RWPE1 (cell line): ENCODE results near the gene MLEC.
"Not testable (repeated sequence)": the region's sequence is repeated elsewhere in the genome, so short reads cannot be mapped to it uniquely, and the experiment has no call there.

ENCODE experiments used
- CTCF ChIA-PET: fragments of 350-600 bp; sonication (Branson Sonifier 250); formaldehyde crosslinking; extraction: SDS; loops from one replicate; lab custom pipeline; 2021; lab: Yijun Ruan, JAX
- POLR2A ChIA-PET: fragments of 400-600 bp; formaldehyde crosslinking; extraction: SDS; loops from one replicate; lab custom pipeline; 2020; ENCODE audit warnings: antibody characterized with exemption; ENCODE audit not compliant: low non-redundant PET; lab: Yijun Ruan, JAX
- DNase-seq: peaks from one replicate; pipeline ENCODE4 v3.0.0; 2012; ENCODE audit warnings: low spot score
- H3K27ac ChIP-seq: fragments of 450-650 bp; 2 replicates; pipeline ENCODE4 v1.5.1; 2017
- CTCF ChIP-seq: fragments of 450-650 bp; conservative IDR thresholded peaks from 2 replicates; pipeline ENCODE4 v1.5.1; 2017; ENCODE audit warnings: low read depth, mild to moderate bottlenecking

MLEC gene

DNA sequence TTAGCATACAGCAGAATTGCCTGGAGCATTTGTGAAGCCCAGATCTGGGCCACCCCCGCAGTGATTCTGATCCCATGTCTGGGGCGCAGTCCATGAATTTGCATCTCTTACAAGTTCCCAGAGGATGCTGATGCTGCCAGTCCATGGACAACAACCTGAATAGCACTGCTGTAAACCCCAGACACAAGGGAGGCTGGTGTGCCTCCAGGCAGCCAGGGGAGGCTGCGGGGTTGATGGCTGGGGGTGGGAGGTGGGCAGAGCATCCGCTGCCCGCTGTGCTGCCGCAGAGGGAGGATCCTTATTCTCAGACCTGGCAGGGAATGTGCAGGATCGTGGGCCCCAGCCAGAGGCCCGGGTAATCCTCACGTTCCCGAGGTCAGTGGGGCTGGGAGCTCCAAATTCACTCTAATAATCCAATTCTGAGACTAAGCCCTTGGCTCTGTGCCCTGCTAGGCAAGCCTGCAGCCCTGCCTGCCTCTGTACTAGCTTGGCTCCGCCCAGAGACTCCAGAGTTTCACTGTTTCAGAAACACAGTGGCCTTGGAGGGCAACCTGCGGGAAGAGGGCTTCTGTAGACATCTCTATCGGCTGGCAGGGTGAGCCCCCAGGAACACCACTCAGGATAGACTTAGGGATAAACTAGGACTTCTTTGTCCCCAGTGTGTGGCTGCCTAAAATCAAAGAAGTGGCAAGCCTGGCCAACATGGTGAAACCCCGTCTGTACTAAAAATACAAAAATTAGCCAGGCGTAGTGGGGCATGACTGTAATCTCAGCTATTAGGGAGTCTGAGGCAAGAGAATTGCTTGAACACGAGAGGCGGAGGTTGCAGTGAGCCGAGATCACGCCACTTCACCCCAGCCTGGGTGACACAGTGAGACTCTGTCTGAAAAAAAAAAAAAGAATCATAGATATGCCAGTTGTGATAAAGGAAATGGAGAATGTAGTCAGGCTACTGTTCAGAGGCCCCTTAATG lies 17.8 kb upstream of the MLEC start:
- CTCF ChIA-PET, result interaction anchor here (0.6 kb wide), 1 partner anchor 20 kb away, joined by 4 read pairs; no protein-coding TSS in a partner anchor
- DNase-seq, result no peak
- H3K27ac ChIP-seq, result no peak overlapping the region
- no peak for TF ChIP-seq CTCF
- POLR2A ChIA-PET, result no interaction called here

GRCh38 chr12:120670237-120670636 lies 16.7 kb upstream of the MLEC start:
- H3K27ac ChIP-seq, CTCF ChIA-PET, POLR2A ChIA-PET, DNase-seq: not testable (repeated sequence)

- ChIA-PET CTCF (no interaction called here), POLR2A (no interaction called here)
- no peak for DNase-seq
- no peak overlapping the region for H3K27ac ChIP-seq
- TF ChIP-seq CTCF, result no peak
Measured at GRCh38 chr12:120670667-120671066, 16.3 kb upstream of the MLEC start.

GRCh38 chr12:120674097-120674636 lies 12.8 kb upstream of the MLEC start:
- no peak overlapping the region for H3K27ac ChIP-seq
- no peak for TF ChIP-seq CTCF
- CTCF ChIA-PET, result interaction anchor here (1.0 kb wide), 1 partner anchor 28 kb away, joined by 3 read pairs; no protein-coding TSS in a partner anchor
- POLR2A ChIA-PET, result no interaction called here
- DNase-seq, result no peak

- no peak for TF ChIP-seq CTCF
- ChIA-PET CTCF (interaction anchor here (1.5 kb wide), 1 partner anchor 29 kb away, joined by 8 read pairs; no protein-coding TSS in a partner anchor), POLR2A (no interaction called here)
- no peak for DNase-seq
- H3K27ac ChIP-seq, result no peak overlapping the region
Measured at GRCh38 chr12:120677765-120678473, 9.0 kb upstream of the MLEC start.

DNA sequence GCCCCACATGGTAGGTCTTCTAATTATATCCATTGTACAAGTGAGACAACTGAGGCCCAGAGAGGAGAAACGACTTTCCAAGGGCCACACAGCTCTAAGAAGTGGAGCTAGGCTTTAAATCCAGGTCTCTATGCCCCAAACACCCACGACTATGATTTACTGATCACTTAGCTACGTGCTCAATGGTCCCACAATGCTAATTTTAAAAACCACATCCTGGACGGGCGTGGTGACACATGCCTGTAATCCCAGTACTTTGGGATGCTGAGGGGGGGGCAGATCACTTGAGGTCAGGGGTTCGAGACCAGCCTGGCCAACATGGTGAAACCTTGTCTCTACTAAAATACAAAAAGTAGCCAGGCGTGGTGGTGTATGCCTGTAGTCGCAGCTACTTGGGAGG lies 8.4 kb upstream of the MLEC start:
- CTCF ChIA-PET, result interaction anchor here (1.5 kb wide), 1 partner anchor 30 kb away, joined by 8 read pairs; no protein-coding TSS in a partner anchor

More for the DNA sequence above, 8.4 kb upstream of the MLEC start:
- H3K27ac ChIP-seq, result no peak overlapping the region
- DNase-seq, result no peak
- no peak for TF ChIP-seq CTCF
- POLR2A ChIA-PET, result no interaction called here
